H1 (cell line): Measurements from ENCODE around the gene OBSCN. TPM values are rescaled to one million over a fixed set of nuclear protein-coding genes. Genes with fewer than 3 reads are reported as not detected.

Experiments
- CTCF ChIA-PET: fragments of 300-600 bp; sonication (Branson Sonifier 250); formaldehyde crosslinking; loops from one replicate; lab custom pipeline; 2021; ENCODE audit not compliant: partially characterized antibody; lab: Charles Lee
- POLR2A ChIA-PET: fragments of 300-600 bp; sonication (Branson Sonifier 250); formaldehyde crosslinking; loops from one replicate; lab custom pipeline; 2021; ENCODE audit warnings: inconsistent platforms; ENCODE audit not compliant: partially characterized antibody; lab: Charles Lee
- DNase-seq, 2 experiments: peaks; one replicate each; pipeline versions ENCODE4 v3.0.0 to v3.0.0-alpha.2; 2010 to 2022; ENCODE audit warnings: low spot score in 2 of 2, low read depth in 1 of 2, mixed read lengths in 1 of 2
- FAIRE-seq: peaks from 2 replicates; lab custom pipeline; 2011; peaks lifted over from hg19 to GRCh38; lab: Jason Lieb, UNC
- H2AFZ ChIP-seq: 2 replicates; pipeline ENCODE4 v1.8.1; 2012; ENCODE audit warnings: low read length, inconsistent platforms
- H2AK5ac ChIP-seq: 2 replicates; pipeline ENCODE4 v1.6.1; 2013; ENCODE audit warnings: low read depth, low read length
- H2BK120ac ChIP-seq: replicated peaks from 2 replicates; pipeline ENCODE3; 2013; ENCODE audit warnings: low read depth, low read length, inconsistent platforms
- H2BK12ac ChIP-seq: 2 replicates; pipeline ENCODE4 v1.6.1; 2013; ENCODE audit warnings: low read depth, low read length
- H2BK15ac ChIP-seq: 2 replicates; pipeline ENCODE4 v1.6.1; 2013; ENCODE audit warnings: low read length
- H2BK20ac ChIP-seq: 2 replicates; pipeline ENCODE4 v1.6.1; 2013; ENCODE audit warnings: low read length
- H2BK5ac ChIP-seq: 2 replicates; pipeline ENCODE4 v1.6.1; 2013; ENCODE audit warnings: low read depth, low read length
- H3K14ac ChIP-seq: 2 replicates; pipeline ENCODE4 v1.6.1; 2013; ENCODE audit warnings: inconsistent platforms; ENCODE audit not compliant: insufficient read length
- H3K18ac ChIP-seq: 2 replicates; pipeline ENCODE4 v1.6.1; 2013; ENCODE audit warnings: low read length; ENCODE audit errors: extremely low read depth
- H3K23ac ChIP-seq: 2 replicates; pipeline ENCODE4 v1.6.1; 2013; ENCODE audit warnings: inconsistent platforms; ENCODE audit not compliant: insufficient read length
- H3K23me2 ChIP-seq: 2 replicates; pipeline ENCODE4 v1.6.1; 2013; ENCODE audit warnings: low read depth, low read length
- H3K27ac ChIP-seq: 2 replicates; pipeline ENCODE4 v1.6.1; 2011; ENCODE audit warnings: low read depth, low read length, inconsistent platforms
- H3K27me3 ChIP-seq, 4 experiments: replicated peaks in 1 of 4; 1 replicate in 1 of 4; 2 replicates in 3 of 4; pipeline versions ENCODE4 v1.6.1 to v1.8.1; 2011 to 2013; ENCODE audit warnings: low read length in 3 of 4, mild to moderate bottlenecking in 3 of 4, inconsistent platforms in 2 of 4, mixed read lengths in 2 of 4, moderate library complexity in 1 of 4; ENCODE audit not compliant: control insufficient read depth in 3 of 4, insufficient read depth in 3 of 4; ENCODE audit errors: extremely low read depth in 1 of 4
- H3K36me3 ChIP-seq, 4 experiments: 2 replicates each; pipeline versions ENCODE4 v1.6.1 to v1.8.1; 2011 to 2013; ENCODE audit warnings: mild to moderate bottlenecking in 4 of 4, low read length in 3 of 4, moderate library complexity in 2 of 4, control low read depth in 1 of 4, inconsistent platforms in 1 of 4; ENCODE audit not compliant: insufficient read depth in 4 of 4, control insufficient read depth in 2 of 4
- H3K4ac ChIP-seq: replicated peaks from 2 replicates; pipeline ENCODE3; 2013; ENCODE audit warnings: low read length, low read depth, mixed read lengths, inconsistent platforms; ENCODE audit not compliant: insufficient read length
- H3K4me1 ChIP-seq, 4 experiments: replicated peaks in 1 of 4; 1 replicate in 1 of 4; 2 replicates in 3 of 4; pipeline versions ENCODE4 v1.6.1 to v1.8.1; 2011 to 2013; ENCODE audit warnings: low read length in 3 of 4, inconsistent platforms in 2 of 4, mixed read lengths in 1 of 4; ENCODE audit not compliant: insufficient read depth in 4 of 4, control insufficient read depth in 3 of 4
- H3K4me2 ChIP-seq, 2 experiments: 2 replicates each; pipeline versions ENCODE4 v1.6.1 to v1.8.1; 2011 to 2013; ENCODE audit warnings: low read depth in 2 of 2, low read length in 2 of 2, control low read depth in 1 of 2, inconsistent platforms in 1 of 2, mild to moderate bottlenecking in 1 of 2; ENCODE audit not compliant: insufficient read depth in 1 of 2
- H3K4me3 ChIP-seq, 4 experiments: fragments of 200-600, 300-600 bp in 1 of 4; sonication (generic), shearing (Covaris generic), sonication (Bioruptor Twin) in 1 of 4; 2 replicates each; pipeline versions ENCODE4 v1.5.1 to v1.8.1; 2011 to 2016; ENCODE audit warnings: low read length in 4 of 4, low read depth in 3 of 4, control low read depth in 2 of 4, inconsistent platforms in 2 of 4, mild to moderate bottlenecking in 2 of 4, mixed read lengths in 1 of 4, moderate library complexity in 1 of 4; ENCODE audit not compliant: insufficient read depth in 2 of 4; ENCODE audit errors: extremely low read depth in 1 of 4
- H3K56ac ChIP-seq: replicated peaks from 2 replicates; pipeline ENCODE3; 2013; ENCODE audit warnings: low read depth, mild to moderate bottlenecking, mixed read lengths, low read length, inconsistent platforms; ENCODE audit not compliant: insufficient read length
- H3K79me1 ChIP-seq: 2 replicates; pipeline ENCODE4 v1.6.1; 2013; ENCODE audit warnings: low read depth, low read length, control low read depth
- H3K79me2 ChIP-seq, 2 experiments: 2 replicates each; pipeline versions ENCODE4 v1.6.1 to v1.8.1; 2012 to 2013; ENCODE audit warnings: low read length in 2 of 2, mild to moderate bottlenecking in 2 of 2, inconsistent platforms in 1 of 2; ENCODE audit not compliant: insufficient read depth in 2 of 2, control insufficient read depth in 1 of 2
- H3K9ac ChIP-seq, 4 experiments: replicated peaks in 1 of 4; 1 replicate in 1 of 4; 2 replicates in 3 of 4; pipeline versions ENCODE4 v1.6.1 to v1.8.1; 2011 to 2013; ENCODE audit warnings: low read depth in 3 of 4, low read length in 3 of 4, control low read depth in 2 of 4, mild to moderate bottlenecking in 2 of 4, moderate library complexity in 2 of 4, inconsistent platforms in 1 of 4; ENCODE audit errors: extremely low read depth in 1 of 4
- H3K9me3 ChIP-seq, 2 experiments: 2 replicates each; pipeline versions ENCODE4 v1.6.1 to v1.8.1; 2012 to 2013; ENCODE audit warnings: mild to moderate bottlenecking in 2 of 2, moderate library complexity in 2 of 2, control low read depth in 1 of 2, inconsistent platforms in 1 of 2, low read depth in 1 of 2, low read length in 1 of 2, mixed read lengths in 1 of 2; ENCODE audit not compliant: insufficient read depth in 2 of 2
- H4K20me1 ChIP-seq, 2 experiments: replicated peaks in 1 of 2; 2 replicates each; pipeline versions ENCODE3 to v1.8.1; 2011 to 2013; ENCODE audit warnings: inconsistent platforms in 2 of 2, low read length in 2 of 2, mild to moderate bottlenecking in 1 of 2; ENCODE audit not compliant: insufficient read depth in 2 of 2, control insufficient read depth in 1 of 2
- H4K5ac ChIP-seq: 2 replicates; pipeline ENCODE4 v1.6.1; 2013; ENCODE audit warnings: low read length, low read depth, mixed read lengths, inconsistent platforms; ENCODE audit not compliant: insufficient read length
- H4K8ac ChIP-seq: 2 replicates; pipeline ENCODE4 v1.8.0; 2013; ENCODE audit warnings: mild to moderate bottlenecking, moderate library complexity, low read length, inconsistent platforms; ENCODE audit not compliant: insufficient read depth; ENCODE audit errors: extremely low read depth
- H4K91ac ChIP-seq: replicated peaks from 2 replicates; pipeline ENCODE3; 2013; ENCODE audit warnings: low read length, mixed read lengths, inconsistent platforms; ENCODE audit not compliant: insufficient read length
- GABPA ChIP-seq: IDR thresholded peaks from 2 replicates; pipeline ENCODE4 v1.6.1; 2011; ENCODE audit warnings: mild to moderate bottlenecking, low read length, moderate library complexity, borderline replicate concordance; ENCODE audit not compliant: insufficient read depth
- JUND ChIP-seq: IDR thresholded peaks from 2 replicates; pipeline ENCODE4 v1.6.1; 2011; ENCODE audit warnings: mild to moderate bottlenecking, improper control_type of control experiment, low read length
- POLR2A ChIP-seq, 2 experiments: IDR thresholded peaks; 1 replicate in 1 of 2; 2 replicates in 1 of 2; pipeline ENCODE4 v1.6.1; 2011; ENCODE audit warnings: low read depth in 2 of 2, low read length in 2 of 2, mild to moderate bottlenecking in 2 of 2; ENCODE audit errors: control extremely low read depth in 1 of 2
- RAD21 ChIP-seq, 2 experiments: IDR thresholded peaks in 1 of 2; conservative IDR thresholded peaks in 1 of 2; 2 replicates each; pipeline ENCODE4 v1.6.1; 2011; ENCODE audit warnings: low read depth in 2 of 2, low read length in 2 of 2, improper control_type of control experiment in 1 of 2, inconsistent platforms in 1 of 2, mild to moderate bottlenecking in 1 of 2, moderate library complexity in 1 of 2
- SIN3A ChIP-seq, 2 experiments: IDR thresholded peaks in 1 of 2; conservative IDR thresholded peaks in 1 of 2; 2 replicates each; pipeline ENCODE4 v1.6.1; 2011 to 2012; ENCODE audit warnings: low read length in 2 of 2, improper control_type of control experiment in 1 of 2, low read depth in 1 of 2, mild to moderate bottlenecking in 1 of 2
- WGBS, 2 experiments: shearing (Covaris generic) in 1 of 2; methylation state at CpG; one replicate each; pipeline versions ENCODE4 v1.1.6 to v1.1.7; 2013 to 2015; ENCODE audit warnings: low lambda C conversion rate in 2 of 2, mixed read lengths in 2 of 2, inconsistent platforms in 1 of 2, low coverage in 1 of 2, missing lambda C conversion rate in 1 of 2; ENCODE audit not compliant: insufficient replicate concordance in 2 of 2, insufficient coverage in 1 of 2, insufficient read length in 1 of 2; ENCODE audit errors: extremely low coverage in 1 of 2, missing lambda C conversion rate in 1 of 2; 5-methylcytosine and 5-hydroxymethylcytosine counted together
- polyA plus RNA-seq, 7 experiments: library from polyadenylated mRNA; depleted of rRNA in 3 of 7; stranded (reverse) in 5 of 7; unstranded in 2 of 7; fragments of >200 nt in 5 of 7; fragments of 200-250 nt in 2 of 7; gene quantifications; 1 replicate in 5 of 7; 2 replicates in 1 of 7; 4 replicates in 1 of 7; pipeline versions ENCODE4 v1.2.1 to v1.2.3, GENCODE V29; 2011 to 2013; ENCODE audit warnings: missing spikeins in 2 of 7, mixed read lengths in 2 of 7
- total RNA-seq: library from RNA; stranded (reverse); fragmentation: NEBNext Ultra II Directional; extraction: Animal tissue kit (Norgen Biotek cat#: 25700); gene quantifications from 2 replicates; pipeline ENCODE4 v1.2.1, GENCODE V29; 2021

OBSCN gene
- total and polyA plus RNA-seq, 2 of the 8 experiments (the other 6 are each of a cell fraction or from before 2014, with no cell fraction given): 7.5 to 28.4 TPM

- Histone ChIP-seq H3K4me1 (peaks cover 0 to 7% (median 4%) of the 10 kb centered on the region in 4 experiments; a peak in 5 of 7 replicates), H3K56ac (no peak overlapping the region), H2BK20ac (no peak overlapping the region), H3K79me1 (no peaks in the 10 kb centered on the region), H3K9ac (no peak overlapping the region), H2BK12ac (no peak overlapping the region), H3K23me2 (peaks cover 15% of the 10 kb centered on the region), H4K91ac (no peak overlapping the region), H3K27me3 (peaks cover 2 to 26% (median 15%) of the 10 kb centered on the region in 4 experiments; a peak in 6 of 7 replicates), H2AK5ac (no peak overlapping the region), H2BK15ac (no peak overlapping the region), H4K5ac (no peak overlapping the region), H2AFZ (no peak overlapping the region), H3K18ac (no peak overlapping the region), H3K23ac (no peak overlapping the region), H3K9me3 (no peaks in the 10 kb centered on the region), H3K4me3 (no peak overlapping the region), H4K8ac (no peak overlapping the region), H3K4ac (no peak overlapping the region), H4K20me1 (peaks cover 2 to 9% of the 10 kb centered on the region in 2 experiments), H3K79me2 (no peaks in the 10 kb centered on the region), H3K14ac (no peak overlapping the region), H2BK5ac (no peak overlapping the region), H3K27ac (no peak overlapping the region), H3K4me2 (no peak overlapping the region), H2BK120ac (no peak overlapping the region), H3K36me3 (no peaks in the 10 kb centered on the region)
- ChIA-PET CTCF (interaction anchor here (0.8 to 2.9 kb wide), 6 partner anchors 12 to 211 kb away, joined by 3 to 10 read pairs (median 4); no protein-coding TSS in a partner anchor), POLR2A (interaction anchor here (0.6 to 1.2 kb wide), 4 partner anchors 43 to 194 kb away, joined by 3 to 4 read pairs (median 3); no protein-coding TSS in a partner anchor)
- FAIRE-seq (no peak), DNase-seq (no peak)
- TF ChIP-seq JUND (no peak), RAD21 (IDR thresholded peaks at IDR 0.05 in 1 of 2, conservative IDR thresholded peaks at IDR 0.05 in 1 of 2; ENCODE audit: low read depth in 2 of 2, low read length in 2 of 2) (no peak), SIN3A (conservative IDR thresholded peaks at IDR 0.05 in 1 of 2, IDR thresholded peaks at IDR 0.05 in 1 of 2; ENCODE audit: low read depth in 1 of 2, low read length in 2 of 2) (no peak), GABPA (no peak), POLR2A (IDR thresholded peaks at IDR 0.05; ENCODE audit: control extremely low read depth in 1 of 2, low read depth in 2 of 2, low read length in 2 of 2) (no peak)
- 80% methylated on average over 11 of the region's 11 CpGs; no CpG with 5 or more reads in 1 of the 2 experiments for WGBS, 2 experiments
Measured at GRCh38 chr1:228210076-228210651, 2.3 kb downstream of the OBSCN start.
